WTC11 (cell line): Measurements from ENCODE around the gene CDK2AP2.

Source experiments
- ATF2 ChIP-seq: sonication (generic); formaldehyde crosslinking; IDR thresholded peaks from 2 replicates; pipeline ENCODE4 v1.8.1; 2022; ENCODE audit warnings: low read depth, missing genetic modification reagents, borderline replicate concordance
- CREM ChIP-seq: sonication (generic); formaldehyde crosslinking; IDR thresholded peaks from 2 replicates; pipeline ENCODE4 v1.8.1; 2022; ENCODE audit warnings: mild to moderate bottlenecking, missing genetic modification reagents, moderate library complexity
- CTCF ChIP-seq: fragments of 200-600 bp; IDR thresholded peaks from 2 replicates; pipeline ENCODE4 v1.8.0; 2022; ENCODE audit warnings: antibody characterized with exemption
- ELF4 ChIP-seq: sonication (generic); formaldehyde crosslinking; IDR thresholded peaks from 2 replicates; pipeline ENCODE4 v1.8.1; 2022; ENCODE audit warnings: low read depth, mild to moderate bottlenecking, moderate library complexity, missing genetic modification reagents
- FOXP4 ChIP-seq: sonication (generic); formaldehyde crosslinking; IDR thresholded peaks from 2 replicates; pipeline ENCODE4 v1.8.0; 2022; ENCODE audit warnings: mild to moderate bottlenecking, missing genetic modification reagents
- MLX ChIP-seq: sonication (generic); formaldehyde crosslinking; IDR thresholded peaks from 2 replicates; pipeline ENCODE4 v1.8.1; 2023; ENCODE audit warnings: mild to moderate bottlenecking, missing genetic modification reagents, moderate library complexity
- MXD4 ChIP-seq: fragments of 250-450 bp; sonication (Bioruptor Pico); IDR thresholded peaks from 2 replicates; pipeline ENCODE4 v1.8.0; 2021; ENCODE audit warnings: mild to moderate bottlenecking, moderate library complexity, borderline replicate concordance
- NFYB ChIP-seq: sonication (generic); formaldehyde crosslinking; conservative IDR thresholded peaks from 2 replicates; pipeline ENCODE4 v1.8.0; 2022; ENCODE audit warnings: low read depth, missing genetic modification reagents
- SP1 ChIP-seq: sonication (generic); formaldehyde crosslinking; conservative IDR thresholded peaks from 2 replicates; pipeline ENCODE4 v1.8.1; 2022; ENCODE audit warnings: missing genetic modification reagents
- TCF7 ChIP-seq: sonication (generic); formaldehyde crosslinking; IDR thresholded peaks from 2 replicates; pipeline ENCODE4 v1.8.0; 2022; ENCODE audit warnings: mild to moderate bottlenecking, low read depth, missing genetic modification reagents, moderate library complexity
- TEAD1 ChIP-seq: sonication (generic); formaldehyde crosslinking; IDR thresholded peaks from 2 replicates; pipeline ENCODE4 v1.8.0; 2022; ENCODE audit warnings: mild to moderate bottlenecking, missing genetic modification reagents
- ZNF263 ChIP-seq: sonication (generic); formaldehyde crosslinking; IDR thresholded peaks from 2 replicates; pipeline ENCODE4 v1.8.1; 2022; ENCODE audit warnings: low read depth, mild to moderate bottlenecking, moderate library complexity, missing genetic modification reagents
- ZNF423 ChIP-seq: fragments of 250-450 bp; sonication (Bioruptor Pico); IDR thresholded peaks from 2 replicates; pipeline ENCODE4 v2.1.2; 2022; ENCODE audit warnings: mild to moderate bottlenecking, moderate library complexity
- ZNF532 ChIP-seq: fragments of 250-450 bp; sonication (Bioruptor Pico); IDR thresholded peaks from 2 replicates; pipeline ENCODE4 v1.9.0; 2021; ENCODE audit warnings: mild to moderate bottlenecking, borderline replicate concordance

- TF ChIP-seq FOXP4 (CRISPR knock-in tag): no peak
- no peak for TF ChIP-seq CTCF
- no peak for TF ChIP-seq CREM (CRISPR knock-in tag)
- TF ChIP-seq ZNF423: no peak
- TF ChIP-seq TEAD1 (CRISPR knock-in tag): no peak
- TF ChIP-seq ZNF263 (CRISPR knock-in tag): no peak
- TF ChIP-seq ELF4: no peak
- no peak for TF ChIP-seq ZNF532 (CRISPR knock-in tag)
- no peak for TF ChIP-seq ATF2
- no peak for TF ChIP-seq MLX
- no peak for TF ChIP-seq SP1
- no peak for TF ChIP-seq MXD4 (CRISPR knock-in tag)
- TF ChIP-seq TCF7: no peak
- no peak for TF ChIP-seq NFYB (CRISPR knock-in tag)
Observed at GRCh38 chr11:67524480-67524808, 16.5 kb upstream of the CDK2AP2 start.
